CD8-positive, alpha-beta memory T cell (primary cell): ENCODE data around the gene TCF12. TPM values are rescaled to one million over a fixed set of nuclear protein-coding genes. Genes with fewer than 3 reads are reported as not detected.
A peak's percentile ranks its signal among the peaks of the same experiment; 100 is the strongest.

Experiments
- CTCF ChIA-PET: fragments of 350-600 bp; sonication (Branson Sonifier 250); formaldehyde crosslinking; loops from one replicate; lab custom pipeline; 2021; ENCODE audit warnings: antibody characterized with exemption; lab: Charles Lee
- POLR2A ChIA-PET: fragments of 350-600 bp; sonication (Branson Sonifier 250); formaldehyde crosslinking; loops from one replicate; lab custom pipeline; 2021; ENCODE audit warnings: antibody characterized with exemption; lab: Charles Lee
- DNase-seq, 5 donors: peaks; one replicate each; pipeline versions ENCODE4 v3.0.0 to v3.0.0-alpha.2; 2020 to 2022; ENCODE audit warnings: mixed read lengths in 1 of 5
- H3K27ac ChIP-seq: one replicate; pipeline ENCODE4 v1.7.0; 2013; ENCODE audit warnings: low read depth, mild to moderate bottlenecking, low read length, moderate library complexity
- H3K27me3 ChIP-seq: 2 replicates; pipeline ENCODE4 v1.7.0; 2013; ENCODE audit warnings: low read length, mild to moderate bottlenecking; ENCODE audit not compliant: insufficient read depth, poor library complexity, severe bottlenecking
- H3K36me3 ChIP-seq: 2 replicates; pipeline ENCODE4 v1.7.0; 2013; ENCODE audit warnings: mild to moderate bottlenecking, low read length, moderate library complexity; ENCODE audit not compliant: insufficient read depth
- H3K4me1 ChIP-seq: 2 replicates; pipeline ENCODE4 v1.7.0; 2013; ENCODE audit warnings: mild to moderate bottlenecking, low read length, moderate library complexity; ENCODE audit not compliant: insufficient read depth
- H3K4me3 ChIP-seq: 2 replicates; pipeline ENCODE4 v1.7.0; 2013; ENCODE audit warnings: mild to moderate bottlenecking, low read length
- H3K9me3 ChIP-seq: 2 replicates; pipeline ENCODE4 v1.7.0; 2013; ENCODE audit warnings: mild to moderate bottlenecking, low read length
- H3K27ac Mint-ChIP-seq, 8 donors: one replicate each; pipeline ENCODE4 v1.8.0; 2020 to 2021; ENCODE audit warnings: mixed read lengths in 8 of 8, mild to moderate bottlenecking in 6 of 8, inconsistent platforms in 3 of 8, moderate library complexity in 3 of 8
- H3K27me3 Mint-ChIP-seq, 2 donors: one replicate each; pipeline ENCODE4 v1.8.0; 2020 to 2021; ENCODE audit warnings: mixed read lengths in 2 of 2, mild to moderate bottlenecking in 1 of 2, moderate library complexity in 1 of 2
- H3K36me3 Mint-ChIP-seq, 3 donors: one replicate each; pipeline ENCODE4 v1.8.0; 2020 to 2021; ENCODE audit warnings: mixed read lengths in 3 of 3, inconsistent platforms in 1 of 3, mild to moderate bottlenecking in 1 of 3
- H3K4me1 Mint-ChIP-seq, 3 donors: one replicate each; pipeline ENCODE4 v1.8.0; 2020 to 2021; ENCODE audit warnings: mixed read lengths in 3 of 3, inconsistent platforms in 1 of 3, mild to moderate bottlenecking in 1 of 3
- H3K4me3 Mint-ChIP-seq, 7 donors: one replicate each; pipeline ENCODE4 v1.8.0; 2020 to 2021; ENCODE audit warnings: mixed read lengths in 7 of 7, mild to moderate bottlenecking in 6 of 7, moderate library complexity in 4 of 7, inconsistent platforms in 2 of 7
- H3K9me3 Mint-ChIP-seq, 5 donors: one replicate each; pipeline ENCODE4 v1.8.0; 2020 to 2022; ENCODE audit warnings: mixed read lengths in 5 of 5, mild to moderate bottlenecking in 3 of 5, moderate library complexity in 2 of 5, inconsistent platforms in 1 of 5
- polyA plus RNA-seq: library from polyadenylated mRNA; unstranded; fragments of 300-500 nt; fragmentation: Illumina TruSeq; gene quantifications from one replicate; pipeline ENCODE4 v1.2.3, GENCODE V29; 2021
- total RNA-seq, 2 experiments: library from RNA; stranded (reverse); gene quantifications; one replicate each; pipeline ENCODE4 v1.2.3, GENCODE V29; 2021

TCF12 gene
- total and polyA plus RNA-seq, 3 experiments from 2014 or later = 54.3 to 79.2 (median 69.9) TPM

DNA sequence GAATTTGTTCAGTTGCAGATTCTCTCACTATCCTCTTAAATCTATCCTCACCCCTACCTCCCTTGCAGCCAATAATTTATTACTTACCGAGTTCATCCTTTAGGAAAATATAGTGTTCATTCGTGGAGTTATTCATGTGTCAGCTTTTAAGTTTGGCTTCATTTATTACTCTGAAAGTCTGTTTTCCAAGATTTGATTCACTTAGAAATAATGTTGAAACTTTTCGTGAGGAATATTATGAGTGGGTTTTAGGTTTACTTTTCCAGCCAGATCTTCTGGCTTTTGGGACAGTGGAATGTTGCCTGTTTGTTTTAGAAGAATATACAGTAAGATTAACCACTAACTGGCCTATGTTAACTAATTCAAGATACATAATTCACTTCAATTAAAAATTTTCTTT is 296.9 kb downstream of the TCF12 start:
- H3K4me1 ChIP-seq = no peaks in the 10 kb centered on the region
- H3K4me3 Mint-ChIP-seq = no peak overlapping the region
- H3K36me3 ChIP-seq = no peaks in the 10 kb centered on the region
- H3K4me1 Mint-ChIP-seq = peaks cover 14 to 37% (median 19%) of the 10 kb centered on the region in 3 donors
- H3K27ac ChIP-seq = no peak overlapping the region
- H3K9me3 Mint-ChIP-seq = no peaks in the 10 kb centered on the region
- H3K27me3 Mint-ChIP-seq = no peaks in the 10 kb centered on the region
- no peak for DNase-seq
- no peak overlapping the region for H3K4me3 ChIP-seq
- POLR2A ChIA-PET = no interaction called here
- H3K27ac Mint-ChIP-seq = no peak overlapping the region
- no peaks in the 10 kb centered on the region for H3K9me3 ChIP-seq
- peaks cover 0 to 3% (median 0%) of the 10 kb centered on the region in 3 donors for H3K36me3 Mint-ChIP-seq
- CTCF ChIA-PET = no interaction called here
- no peaks in the 10 kb centered on the region for H3K27me3 ChIP-seq

DNA sequence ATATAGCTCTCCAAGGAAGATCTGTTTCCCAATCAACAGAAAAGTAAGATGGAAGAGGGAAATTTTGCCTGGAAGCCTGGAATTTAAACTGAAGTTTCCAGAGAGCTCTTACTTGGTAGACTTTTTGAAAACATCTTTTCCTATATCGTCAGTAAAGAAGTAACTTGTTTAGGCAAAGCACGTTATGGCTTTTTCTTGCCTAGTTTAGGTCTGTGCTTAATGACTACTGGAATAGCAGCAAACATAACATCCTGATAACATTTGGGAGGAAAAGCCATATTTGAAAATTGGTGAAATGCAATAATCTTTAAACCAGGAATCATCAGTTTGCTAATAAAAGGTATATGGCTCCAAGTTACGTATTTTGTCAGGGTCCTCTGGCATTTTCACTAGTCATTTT is 297.4 kb downstream of the TCF12 start:
- no peak overlapping the region for H3K4me3 Mint-ChIP-seq
- CTCF ChIA-PET = no interaction called here
- no peaks in the 10 kb centered on the region for H3K36me3 ChIP-seq
- no peaks in the 10 kb centered on the region for H3K9me3 ChIP-seq
- no peaks in the 10 kb centered on the region for H3K27me3 Mint-ChIP-seq
- H3K9me3 Mint-ChIP-seq = no peaks in the 10 kb centered on the region
- DNase-seq = no peak
- no peaks in the 10 kb centered on the region for H3K36me3 Mint-ChIP-seq
- POLR2A ChIA-PET = no interaction called here
- no peaks in the 10 kb centered on the region for H3K4me1 ChIP-seq
- H3K4me1 Mint-ChIP-seq = peaks cover 11 to 34% (median 15%) of the 10 kb centered on the region in 3 donors
- H3K27ac ChIP-seq = no peak overlapping the region
- H3K4me3 ChIP-seq = no peak overlapping the region
- H3K27me3 ChIP-seq = no peaks in the 10 kb centered on the region
- H3K27ac Mint-ChIP-seq = no peak overlapping the region

DNA sequence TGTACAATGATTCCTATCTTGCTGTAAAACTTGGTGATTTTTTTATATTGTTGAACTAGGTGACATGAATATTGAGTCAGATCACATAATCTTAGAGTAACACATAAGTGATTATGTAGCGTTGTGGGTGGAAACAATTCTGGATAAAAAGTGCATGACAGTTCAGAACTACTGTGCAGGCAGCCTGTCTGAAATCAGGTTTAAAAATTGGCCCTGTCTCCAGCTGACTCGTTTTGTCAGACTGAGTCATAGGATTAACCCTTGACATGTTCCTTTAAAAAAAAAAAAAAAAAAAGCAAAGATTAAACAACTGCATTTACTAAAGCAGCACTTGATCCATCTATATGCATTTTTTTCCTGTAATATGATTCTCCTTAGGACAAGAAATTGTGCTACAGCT is 297.8 kb downstream of the TCF12 start:
- no peaks in the 10 kb centered on the region for H3K27me3 Mint-ChIP-seq
- no peaks in the 10 kb centered on the region for H3K36me3 Mint-ChIP-seq
- ChIA-PET CTCF (no interaction called here), POLR2A (no interaction called here)
- DNase-seq = no peak
- Histone ChIP-seq H3K9me3 (no peaks in the 10 kb centered on the region), H3K27ac (no peak overlapping the region), H3K27me3 (no peaks in the 10 kb centered on the region), H3K4me1 (no peaks in the 10 kb centered on the region), H3K4me3 (no peak overlapping the region), H3K36me3 (no peaks in the 10 kb centered on the region)
- peaks cover 13 to 36% (median 13%) of the 10 kb centered on the region in 3 donors for H3K4me1 Mint-ChIP-seq
- H3K27ac Mint-ChIP-seq = no peak overlapping the region
- no peak overlapping the region for H3K4me3 Mint-ChIP-seq
- H3K9me3 Mint-ChIP-seq = no peaks in the 10 kb centered on the region

DNA sequence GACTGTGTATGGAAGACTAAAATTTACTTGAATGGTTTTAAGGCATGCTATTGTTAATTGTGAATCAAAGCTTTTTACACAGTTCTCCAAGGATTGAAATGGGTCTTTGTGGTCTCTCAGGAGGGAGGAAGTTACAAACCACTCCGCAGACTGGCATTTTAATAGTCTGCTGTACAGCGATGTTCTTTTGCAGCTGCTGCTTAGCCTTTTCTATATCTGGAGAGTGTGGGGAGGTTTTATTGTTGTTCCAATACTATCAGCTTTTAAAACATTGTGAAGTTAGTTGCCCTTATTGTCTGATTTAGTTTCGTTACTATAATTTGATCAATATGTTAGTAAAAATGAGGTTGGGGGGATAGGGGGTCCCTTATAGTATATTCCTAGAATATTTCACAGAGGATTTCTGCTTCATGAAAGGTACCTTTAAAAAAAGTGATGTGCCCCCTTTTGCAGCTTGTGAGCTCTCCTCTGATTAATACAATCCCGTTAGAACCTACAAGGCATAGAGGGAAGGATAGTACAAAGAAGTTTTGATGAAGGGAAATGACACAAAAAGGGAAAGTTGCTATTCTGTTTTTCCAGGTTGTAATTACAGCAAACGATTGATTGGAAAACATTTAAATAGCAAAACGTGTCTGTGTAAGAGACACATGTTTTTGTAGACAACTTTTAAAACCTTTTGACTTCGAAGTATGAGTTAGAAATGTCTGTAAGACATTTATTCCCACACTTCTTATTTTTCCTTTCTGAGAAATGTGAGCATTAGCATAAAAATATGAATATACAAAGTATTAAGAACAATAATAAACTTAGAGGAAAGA is 299.5 kb downstream of the TCF12 start:
- no peaks in the 10 kb centered on the region for H3K9me3 ChIP-seq
- no peaks in the 10 kb centered on the region for H3K36me3 ChIP-seq
- Mint-ChIP-seq H3K27me3 (no peaks in the 10 kb centered on the region), H3K36me3 (no peaks in the 10 kb centered on the region), H3K4me1 (peaks cover 13 to 38% (median 14%) of the 10 kb centered on the region in 3 donors), H3K27ac (no peak overlapping the region), H3K4me3 (no peak overlapping the region), H3K9me3 (no peaks in the 10 kb centered on the region)
- H3K27me3 ChIP-seq = no peaks in the 10 kb centered on the region
- ChIA-PET POLR2A (no interaction called here), CTCF (interaction anchor here (1.2 kb wide), 1 partner anchor 727 kb away, joined by 3 read pairs; no protein-coding TSS in a partner anchor)
- H3K4me3 ChIP-seq = no peak overlapping the region
- DNase-seq = no peak
- no peaks in the 10 kb centered on the region for H3K4me1 ChIP-seq
- no peak overlapping the region for H3K27ac ChIP-seq

DNA sequence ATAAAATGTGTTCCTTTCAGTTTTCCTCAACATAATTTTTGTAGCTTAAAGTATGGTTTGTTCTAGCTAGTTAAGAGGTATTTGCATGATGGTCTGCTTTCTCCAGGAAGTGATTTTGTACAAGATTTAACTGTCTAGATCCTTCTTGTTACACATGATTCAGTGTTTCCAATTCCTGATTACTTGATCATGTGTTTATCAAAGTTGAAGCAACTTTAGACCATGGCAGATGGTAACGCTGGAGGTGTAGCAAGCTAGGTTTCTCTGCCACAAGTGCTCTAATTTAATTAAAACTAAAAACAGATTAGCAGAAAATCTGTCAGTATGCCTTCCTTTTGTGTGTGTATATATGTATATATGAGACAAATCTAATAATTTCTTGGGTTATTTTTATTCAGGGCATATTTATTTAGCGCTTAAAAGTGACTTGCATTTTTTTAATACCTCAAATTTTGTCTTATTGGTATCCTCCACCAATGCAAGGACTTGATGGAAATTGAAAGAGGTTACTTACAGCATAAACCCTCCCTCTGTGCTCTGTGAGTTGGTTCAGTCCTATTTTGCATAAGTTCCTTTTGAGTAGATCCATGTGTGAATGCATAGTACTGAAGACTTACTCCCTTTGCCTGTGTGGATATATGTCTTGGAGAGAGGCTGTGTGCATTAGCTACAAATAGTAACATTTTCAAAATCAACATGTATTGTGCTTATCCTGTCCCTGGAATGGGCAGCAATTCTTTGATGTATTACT is 300.6 kb downstream of the TCF12 start:
- no peak overlapping the region for H3K27ac ChIP-seq
- Mint-ChIP-seq H3K4me1 (peaks cover 12 to 44% (median 17%) of the 10 kb centered on the region in 3 donors), H3K36me3 (no peaks in the 10 kb centered on the region), H3K27me3 (no peaks in the 10 kb centered on the region), H3K27ac (no peak overlapping the region), H3K9me3 (no peaks in the 10 kb centered on the region), H3K4me3 (no peak overlapping the region)
- H3K9me3 ChIP-seq = no peaks in the 10 kb centered on the region
- CTCF ChIA-PET = interaction anchor here (1.0 to 1.2 kb wide), 2 partner anchors 13 to 728 kb away, joined by 3 read pairs; no protein-coding TSS in a partner anchor
- POLR2A ChIA-PET = no interaction called here
- DNase-seq = no peak
- no peaks in the 10 kb centered on the region for H3K4me1 ChIP-seq
- H3K36me3 ChIP-seq = no peaks in the 10 kb centered on the region
- no peaks in the 10 kb centered on the region for H3K27me3 ChIP-seq
- no peak overlapping the region for H3K4me3 ChIP-seq

DNA sequence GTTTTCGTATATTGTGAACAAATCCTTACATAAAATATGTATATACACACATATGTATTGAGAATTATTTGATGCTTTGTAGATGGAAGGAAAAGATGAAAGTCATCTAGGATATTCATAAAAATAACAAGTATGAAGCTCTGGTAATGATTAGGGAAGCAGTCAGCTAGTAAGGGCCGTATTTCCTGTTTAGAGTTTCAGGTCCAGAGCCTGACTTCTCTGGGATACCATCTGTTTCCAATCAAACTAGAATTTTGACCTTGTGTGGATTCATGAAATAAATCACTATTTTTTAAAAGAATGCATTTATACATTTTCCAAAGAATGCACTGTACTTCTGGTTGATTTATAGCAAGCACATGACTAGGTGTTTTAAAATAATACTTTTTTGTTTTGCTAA is 301.8 kb downstream of the TCF12 start:
- Mint-ChIP-seq H3K36me3 (no peaks in the 10 kb centered on the region), H3K27me3 (no peaks in the 10 kb centered on the region), H3K9me3 (no peaks in the 10 kb centered on the region), H3K4me3 (no peak overlapping the region), H3K27ac (no peak overlapping the region), H3K4me1 (peaks cover 12 to 48% (median 22%) of the 10 kb centered on the region in 3 donors)
- CTCF ChIA-PET = interaction anchor here (1.0 kb wide), 1 partner anchor 12 kb away, joined by 3 read pairs; no protein-coding TSS in a partner anchor
- no peak overlapping the region for H3K27ac ChIP-seq
- H3K9me3 ChIP-seq = no peaks in the 10 kb centered on the region
- H3K4me1 ChIP-seq = no peaks in the 10 kb centered on the region
- H3K27me3 ChIP-seq = no peaks in the 10 kb centered on the region
- no peaks in the 10 kb centered on the region for H3K36me3 ChIP-seq
- no peak overlapping the region for H3K4me3 ChIP-seq
- DNase-seq = no peak
- POLR2A ChIA-PET = no interaction called here

DNA sequence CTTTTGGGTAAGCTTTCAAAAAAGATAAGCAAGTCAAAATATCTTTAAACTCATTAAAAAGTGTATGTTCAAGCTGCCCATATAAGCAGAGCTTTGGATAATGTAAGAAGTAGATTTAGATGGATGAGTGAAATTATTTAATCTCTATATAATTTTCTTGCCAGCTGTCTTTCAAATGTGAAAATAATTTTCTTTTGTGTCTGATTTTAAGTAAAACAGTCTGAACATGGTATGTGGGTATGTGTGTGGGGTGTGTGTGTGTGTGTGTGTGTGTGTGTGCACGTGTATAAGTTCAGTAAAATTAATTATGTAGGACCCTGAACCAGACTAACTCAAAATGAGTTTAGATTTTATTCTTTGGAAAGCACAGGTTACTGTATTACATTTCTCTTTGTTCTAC is 302.7 kb downstream of the TCF12 start:
- H3K4me3 Mint-ChIP-seq = no peak overlapping the region
- H3K36me3 Mint-ChIP-seq = no peaks in the 10 kb centered on the region
- DNase-seq = no peak
- H3K9me3 Mint-ChIP-seq = no peaks in the 10 kb centered on the region
- Histone ChIP-seq H3K4me1 (no peaks in the 10 kb centered on the region), H3K27me3 (no peaks in the 10 kb centered on the region), H3K27ac (no peak overlapping the region), H3K4me3 (no peak overlapping the region), H3K9me3 (no peaks in the 10 kb centered on the region), H3K36me3 (no peaks in the 10 kb centered on the region)
- POLR2A ChIA-PET = no interaction called here
- H3K27me3 Mint-ChIP-seq = no peaks in the 10 kb centered on the region
- peak overlapping the region in 1 of 8 donors; percentile 3 for H3K27ac Mint-ChIP-seq
- CTCF ChIA-PET = no interaction called here
- H3K4me1 Mint-ChIP-seq = peaks cover 11 to 44% (median 19%) of the 10 kb centered on the region in 3 donors

DNA sequence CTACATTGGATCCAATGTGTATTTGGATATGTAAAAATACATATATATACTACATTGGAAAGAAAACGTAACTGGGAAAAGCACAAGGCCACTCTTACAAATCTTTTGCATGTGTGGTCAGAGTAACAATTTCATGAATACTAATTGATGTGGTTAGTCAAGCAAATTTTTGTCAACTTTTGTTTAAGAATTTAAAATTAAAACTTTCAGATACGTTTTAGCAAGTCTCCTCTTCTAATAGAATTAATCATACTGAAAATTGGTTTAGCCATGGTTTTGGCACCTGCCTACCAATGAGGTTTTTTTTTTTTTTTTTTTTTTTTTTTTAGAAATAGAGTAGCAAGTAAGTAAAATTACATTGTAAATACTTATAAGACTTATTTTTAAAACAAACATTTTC is 304.9 kb downstream of the TCF12 start:
- Histone ChIP-seq H3K4me3 (no peak overlapping the region), H3K4me1 (no peaks in the 10 kb centered on the region), H3K27ac (no peak overlapping the region), H3K27me3 (no peaks in the 10 kb centered on the region), H3K9me3 (no peaks in the 10 kb centered on the region), H3K36me3 (no peaks in the 10 kb centered on the region)
- ChIA-PET CTCF (no interaction called here), POLR2A (no interaction called here)
- Mint-ChIP-seq H3K27me3 (no peaks in the 10 kb centered on the region), H3K4me3 (no peak overlapping the region), H3K36me3 (no peaks in the 10 kb centered on the region), H3K27ac (no peak overlapping the region), H3K9me3 (no peaks in the 10 kb centered on the region), H3K4me1 (peaks cover 8 to 42% (median 16%) of the 10 kb centered on the region in 3 donors)
- DNase-seq = no peak
